Panc1 (cell line): Measurements from ENCODE around the gene NFATC1.

Experiments used
- CTCF ChIP-seq: fragments of 450-650 bp; IDR thresholded peaks from 2 replicates; pipeline ENCODE4 v1.5.1; 2017; ENCODE audit warnings: mild to moderate bottlenecking
- POLR2AphosphoS5 ChIP-seq: IDR thresholded peaks from 2 replicates; pipeline ENCODE4 v1.6.1; 2012; ENCODE audit warnings: mild to moderate bottlenecking, low read depth, low read length, moderate library complexity
- TF ChIP-seq, protein P1 (sequence below), 2 experiments: IDR thresholded peaks; 2 replicates each; pipeline ENCODE4 v1.6.1; 2011 to 2012; ENCODE audit warnings: low read depth in 2 of 2, control low read depth in 1 of 2, low read length in 1 of 2, mild to moderate bottlenecking in 1 of 2, moderate library complexity in 1 of 2; ENCODE audit not compliant: insufficient read depth in 1 of 2

- TF ChIP-seq, protein P1, sequence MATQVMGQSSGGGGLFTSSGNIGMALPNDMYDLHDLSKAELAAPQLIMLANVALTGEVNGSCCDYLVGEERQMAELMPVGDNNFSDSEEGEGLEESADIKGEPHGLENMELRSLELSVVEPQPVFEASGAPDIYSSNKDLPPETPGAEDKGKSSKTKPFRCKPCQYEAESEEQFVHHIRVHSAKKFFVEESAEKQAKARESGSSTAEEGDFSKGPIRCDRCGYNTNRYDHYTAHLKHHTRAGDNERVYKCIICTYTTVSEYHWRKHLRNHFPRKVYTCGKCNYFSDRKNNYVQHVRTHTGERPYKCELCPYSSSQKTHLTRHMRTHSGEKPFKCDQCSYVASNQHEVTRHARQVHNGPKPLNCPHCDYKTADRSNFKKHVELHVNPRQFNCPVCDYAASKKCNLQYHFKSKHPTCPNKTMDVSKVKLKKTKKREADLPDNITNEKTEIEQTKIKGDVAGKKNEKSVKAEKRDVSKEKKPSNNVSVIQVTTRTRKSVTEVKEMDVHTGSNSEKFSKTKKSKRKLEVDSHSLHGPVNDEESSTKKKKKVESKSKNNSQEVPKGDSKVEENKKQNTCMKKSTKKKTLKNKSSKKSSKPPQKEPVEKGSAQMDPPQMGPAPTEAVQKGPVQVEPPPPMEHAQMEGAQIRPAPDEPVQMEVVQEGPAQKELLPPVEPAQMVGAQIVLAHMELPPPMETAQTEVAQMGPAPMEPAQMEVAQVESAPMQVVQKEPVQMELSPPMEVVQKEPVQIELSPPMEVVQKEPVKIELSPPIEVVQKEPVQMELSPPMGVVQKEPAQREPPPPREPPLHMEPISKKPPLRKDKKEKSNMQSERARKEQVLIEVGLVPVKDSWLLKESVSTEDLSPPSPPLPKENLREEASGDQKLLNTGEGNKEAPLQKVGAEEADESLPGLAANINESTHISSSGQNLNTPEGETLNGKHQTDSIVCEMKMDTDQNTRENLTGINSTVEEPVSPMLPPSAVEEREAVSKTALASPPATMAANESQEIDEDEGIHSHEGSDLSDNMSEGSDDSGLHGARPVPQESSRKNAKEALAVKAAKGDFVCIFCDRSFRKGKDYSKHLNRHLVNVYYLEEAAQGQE (IDR thresholded peaks at IDR 0.05; ENCODE audit: insufficient read depth in 1 of 2, low read depth in 2 of 2, low read length in 1 of 2), result no peak
- no peak for TF ChIP-seq CTCF
- TF ChIP-seq POLR2AphosphoS5, result no peak
Observed at GRCh38 chr18:79446931-79447330, 51.2 kb downstream of the NFATC1 start.
